NCI-H526 (cell line): ENCODE measurements around the gene CATSPER1.

Experiments used
- DNase-seq, 2 experiments: peaks; one replicate each; lab custom pipeline; 2025; lab: John Stamatoyannopoulos, UW

Gene CATSPER1

GRCh38 chr11:65968600-65969482, 57.4 kb downstream of the CATSPER1 start:
- DNase-seq = no peak

GRCh38 chr11:65967329-65967934, 58.8 kb downstream of the CATSPER1 start:
- DNase-seq = no peak
